Stimulated activated CD8-positive, alpha-beta memory T cell treated with anti-CD3 and anti-CD28 coated beads, Interleukin-4, amount 100 ng/mL, for 4 hours (primary cell): ENCODE measurements around the gene ALKBH8.
"Not testable (repeated sequence)": the region's sequence is repeated elsewhere in the genome, so short reads cannot be mapped to it uniquely, and the experiment has no call there.

Experiments used
- DNase-seq, 2 donors: peaks; one replicate each; pipeline ENCODE4 v3.0.0-alpha.2; 2020; ENCODE audit warnings: low read depth in 2 of 2, low spot score in 1 of 2

ALKBH8 gene

GRCh38 chr11:107508201-107508857 lies 57.2 kb downstream of the ALKBH8 start:
- no peak for DNase-seq

- no peak for DNase-seq
These were observed 59.8 kb downstream of the ALKBH8 start for GRCh38 chr11:107505647-107506225.

GRCh38 chr11:107504981-107505380 lies 60.6 kb downstream of the ALKBH8 start:
- DNase-seq = no peak

- no peak for DNase-seq
These were observed 63.8 kb downstream of the ALKBH8 start for GRCh38 chr11:107501713-107502112.

- DNase-seq = not testable (repeated sequence)
These were observed 68.2 kb downstream of the ALKBH8 start for GRCh38 chr11:107497371-107497770.

- DNase-seq = no peak
These were observed 69.5 kb downstream of the ALKBH8 start for GRCh38 chr11:107496011-107496410.

- no peak for DNase-seq
These were observed 71.5 kb downstream of the ALKBH8 start for GRCh38 chr11:107494055-107494454.

GRCh38 chr11:107493117-107493516 lies 72.4 kb downstream of the ALKBH8 start:
- DNase-seq = no peak

- DNase-seq = no peak
These were observed 74.7 kb downstream of the ALKBH8 start for GRCh38 chr11:107490836-107491235.

- no peak for DNase-seq
These were observed 83.3 kb downstream of the ALKBH8 start for GRCh38 chr11:107482234-107482633.

GRCh38 chr11:107478922-107479321 lies 86.6 kb downstream of the ALKBH8 start:
- DNase-seq = no peak

- no peak for DNase-seq
These were observed 87.7 kb downstream of the ALKBH8 start for GRCh38 chr11:107477820-107478219.

GRCh38 chr11:107473792-107474191 lies 91.7 kb downstream of the ALKBH8 start:
- DNase-seq = no peak

GRCh38 chr11:107472966-107473365 lies 92.6 kb downstream of the ALKBH8 start:
- DNase-seq = no peak

GRCh38 chr11:107468596-107468995 lies 96.9 kb downstream of the ALKBH8 start:
- no peak for DNase-seq

GRCh38 chr11:107467696-107468095 lies 97.8 kb downstream of the ALKBH8 start:
- DNase-seq = no peak

GRCh38 chr11:107466275-107466866 lies 99.2 kb downstream of the ALKBH8 start:
- not testable (repeated sequence) for DNase-seq

GRCh38 chr11:107457558-107458271 lies 107.8 kb downstream of the ALKBH8 start, which contains the start of gene CWF19L2:
Gene CWF19L2 (minus strand): TSS chr11:107457825. CDS start chr11:107457816, 9 bp downstream.
- DNase-seq = peak; percentile 79 to 80

GRCh38 chr11:107457205-107457557 lies 108.4 kb downstream of the ALKBH8 start:
- DNase-seq = no peak

- DNase-seq = no peak
These were observed 111.8 kb downstream of the ALKBH8 start for GRCh38 chr11:107453594-107454286.
